ENCODE data around the gene KCNAB1.

Gene KCNAB1

DNA sequence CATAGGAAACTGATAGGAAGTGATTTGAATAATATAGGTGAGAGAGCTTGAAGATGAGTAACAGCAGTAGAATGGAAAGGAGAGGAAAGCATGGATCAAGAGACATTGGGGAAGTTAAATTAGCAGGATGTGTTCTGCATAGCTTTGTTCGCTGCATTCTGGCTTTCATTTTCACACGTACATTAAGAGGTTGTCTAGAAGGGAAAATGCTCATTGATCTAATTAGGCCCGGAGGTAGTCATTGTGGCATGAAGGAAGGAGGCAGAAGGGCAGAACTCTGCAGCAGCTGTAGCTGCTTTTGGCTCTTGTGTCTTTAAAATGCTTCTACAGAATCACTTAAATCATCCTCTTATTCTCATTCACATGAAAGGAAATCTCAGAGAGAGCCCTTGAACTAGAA lies 40.3 kb downstream of the KCNAB1 start:
- Histone ChIP-seq H3K9me2 (ENCODE audit: low read depth, low read length) (no peaks in the 10 kb centered on the region), H3F3A (ENCODE audit: insufficient read depth, low read length) (no peaks in the 10 kb centered on the region), H3K79me2 (ENCODE audit: insufficient read depth, low read length) (no peaks in the 10 kb centered on the region), H3K36me3 (ENCODE audit: insufficient read depth, low read length) (no peaks in the 10 kb centered on the region), H3K4me1 (ENCODE audit: insufficient read depth, low read length, severe bottlenecking) (no peaks in the 10 kb centered on the region), H3K4me3 (ENCODE audit: low read depth, low read length, poor library complexity, severe bottlenecking) (no peak overlapping the region), H3K9ac (ENCODE audit: low read length) (no peak overlapping the region), H3K4me2 (ENCODE audit: low read length) (no peak overlapping the region), H3K9me3 (ENCODE audit: low read length) (0 out of 2 replicates have a peak, but pooled peaks cover 4% of the 10 kb centered on the region), H3K27ac (ENCODE audit: low read depth, low read length, poor library complexity, severe bottlenecking) (no peak overlapping the region), H4K20me1 (ENCODE audit: insufficient read depth, low read length) (no peaks in the 10 kb centered on the region), H3K27me3 (ENCODE audit: insufficient read depth, low read length) (peaks cover 6% of the 10 kb centered on the region; the same call in 1 of the 2 replicates), H2AFZ (ENCODE audit: low read length) (no peak overlapping the region)
- TF ChIP-seq CTCF (IDR thresholded peaks at IDR 0.05; ENCODE audit: low read length) (no peak), EZH2 (IDR thresholded peaks at IDR 0.05; ENCODE audit: borderline replicate concordance, low read length) (no peak)

DNA sequence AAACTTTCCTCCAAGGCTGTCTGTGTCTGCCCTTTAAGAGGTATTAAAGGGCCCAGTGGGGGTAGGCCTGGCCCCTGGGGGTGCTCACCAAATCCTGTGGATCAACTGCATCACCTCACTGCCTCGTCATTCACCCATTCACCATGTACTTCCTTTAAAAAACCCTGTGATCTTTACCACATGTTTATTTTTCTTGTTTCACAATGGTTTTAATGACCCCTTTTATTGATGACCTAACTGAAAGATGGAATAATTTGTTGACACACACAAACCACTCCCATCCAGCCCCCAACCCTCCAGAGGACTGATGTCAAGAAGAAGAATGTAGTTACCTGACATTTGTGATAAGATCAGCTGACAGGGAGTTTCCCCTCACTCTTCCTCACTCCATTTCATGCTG lies 40.8 kb downstream of the KCNAB1 start:
- Histone ChIP-seq H3K4me2 (ENCODE audit: low read length) (no peak overlapping the region), H3K27ac (ENCODE audit: low read depth, low read length, poor library complexity, severe bottlenecking) (no peak overlapping the region), H3K4me3 (ENCODE audit: low read depth, low read length, poor library complexity, severe bottlenecking) (no peak overlapping the region), H4K20me1 (ENCODE audit: insufficient read depth, low read length) (no peaks in the 10 kb centered on the region), H3K9me2 (ENCODE audit: low read depth, low read length) (no peaks in the 10 kb centered on the region), H3K9ac (ENCODE audit: low read length) (no peak overlapping the region), H3K79me2 (ENCODE audit: insufficient read depth, low read length) (no peaks in the 10 kb centered on the region), H3K9me3 (ENCODE audit: low read length) (no peaks in the 10 kb centered on the region), H3K36me3 (ENCODE audit: insufficient read depth, low read length) (no peaks in the 10 kb centered on the region), H3F3A (ENCODE audit: insufficient read depth, low read length) (no peaks in the 10 kb centered on the region), H3K4me1 (ENCODE audit: insufficient read depth, low read length, severe bottlenecking) (no peaks in the 10 kb centered on the region), H2AFZ (ENCODE audit: low read length) (no peak overlapping the region), H3K27me3 (ENCODE audit: insufficient read depth, low read length) (0 out of 2 replicates have a peak, but pooled peaks cover 1% of the 10 kb centered on the region)
- no peak for TF ChIP-seq EZH2 (IDR thresholded peaks at IDR 0.05; ENCODE audit: borderline replicate concordance, low read length)
- TF ChIP-seq CTCF (IDR thresholded peaks at IDR 0.05; ENCODE audit: low read length), result no peak

DNA sequence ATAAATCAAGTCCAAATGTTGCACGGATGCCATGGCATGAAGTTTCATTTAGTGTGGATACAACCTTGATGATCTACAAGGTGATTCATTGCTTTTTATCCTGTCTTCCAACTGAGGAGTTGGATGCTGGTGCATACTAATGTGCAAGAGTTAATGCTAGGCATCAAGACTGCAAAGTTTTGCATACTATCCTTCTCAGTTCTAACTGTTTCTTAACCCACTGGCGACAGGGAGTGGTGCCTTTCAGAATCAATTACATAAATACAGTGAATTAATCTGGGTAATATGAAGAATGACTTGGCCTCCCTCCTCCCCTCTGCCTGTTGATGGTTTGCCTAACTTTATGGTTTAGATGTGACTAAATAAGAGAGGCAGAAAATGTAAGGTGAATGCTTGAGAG lies 43.5 kb downstream of the KCNAB1 start:
- Histone ChIP-seq H3K9me3 (ENCODE audit: low read length) (no peaks in the 10 kb centered on the region), H3K4me1 (ENCODE audit: insufficient read depth, low read length, severe bottlenecking) (no peaks in the 10 kb centered on the region), H3K4me3 (ENCODE audit: low read depth, low read length, poor library complexity, severe bottlenecking) (no peak overlapping the region), H3K79me2 (ENCODE audit: insufficient read depth, low read length) (no peaks in the 10 kb centered on the region), H3K27me3 (ENCODE audit: insufficient read depth, low read length) (no peaks in the 10 kb centered on the region), H3K9ac (ENCODE audit: low read length) (no peak overlapping the region), H4K20me1 (ENCODE audit: insufficient read depth, low read length) (no peaks in the 10 kb centered on the region), H3K4me2 (ENCODE audit: low read length) (no peak overlapping the region), H3K27ac (ENCODE audit: low read depth, low read length, poor library complexity, severe bottlenecking) (no peak overlapping the region), H3K36me3 (ENCODE audit: insufficient read depth, low read length) (no peaks in the 10 kb centered on the region), H2AFZ (ENCODE audit: low read length) (no peak overlapping the region), H3F3A (ENCODE audit: insufficient read depth, low read length) (no peaks in the 10 kb centered on the region), H3K9me2 (ENCODE audit: low read depth, low read length) (no peaks in the 10 kb centered on the region)
- TF ChIP-seq EZH2 (IDR thresholded peaks at IDR 0.05; ENCODE audit: borderline replicate concordance, low read length), result no peak
- no peak for TF ChIP-seq CTCF (IDR thresholded peaks at IDR 0.05; ENCODE audit: low read length)
